Measurements from ENCODE around the gene ZNF346.
"Not testable (repeated sequence)": the region's sequence is repeated elsewhere in the genome, so short reads cannot be mapped to it uniquely, and the experiment has no call there.

ZNF346 gene, protein sequence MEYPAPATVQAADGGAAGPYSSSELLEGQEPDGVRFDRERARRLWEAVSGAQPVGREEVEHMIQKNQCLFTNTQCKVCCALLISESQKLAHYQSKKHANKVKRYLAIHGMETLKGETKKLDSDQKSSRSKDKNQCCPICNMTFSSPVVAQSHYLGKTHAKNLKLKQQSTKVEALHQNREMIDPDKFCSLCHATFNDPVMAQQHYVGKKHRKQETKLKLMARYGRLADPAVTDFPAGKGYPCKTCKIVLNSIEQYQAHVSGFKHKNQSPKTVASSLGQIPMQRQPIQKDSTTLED

DNA sequence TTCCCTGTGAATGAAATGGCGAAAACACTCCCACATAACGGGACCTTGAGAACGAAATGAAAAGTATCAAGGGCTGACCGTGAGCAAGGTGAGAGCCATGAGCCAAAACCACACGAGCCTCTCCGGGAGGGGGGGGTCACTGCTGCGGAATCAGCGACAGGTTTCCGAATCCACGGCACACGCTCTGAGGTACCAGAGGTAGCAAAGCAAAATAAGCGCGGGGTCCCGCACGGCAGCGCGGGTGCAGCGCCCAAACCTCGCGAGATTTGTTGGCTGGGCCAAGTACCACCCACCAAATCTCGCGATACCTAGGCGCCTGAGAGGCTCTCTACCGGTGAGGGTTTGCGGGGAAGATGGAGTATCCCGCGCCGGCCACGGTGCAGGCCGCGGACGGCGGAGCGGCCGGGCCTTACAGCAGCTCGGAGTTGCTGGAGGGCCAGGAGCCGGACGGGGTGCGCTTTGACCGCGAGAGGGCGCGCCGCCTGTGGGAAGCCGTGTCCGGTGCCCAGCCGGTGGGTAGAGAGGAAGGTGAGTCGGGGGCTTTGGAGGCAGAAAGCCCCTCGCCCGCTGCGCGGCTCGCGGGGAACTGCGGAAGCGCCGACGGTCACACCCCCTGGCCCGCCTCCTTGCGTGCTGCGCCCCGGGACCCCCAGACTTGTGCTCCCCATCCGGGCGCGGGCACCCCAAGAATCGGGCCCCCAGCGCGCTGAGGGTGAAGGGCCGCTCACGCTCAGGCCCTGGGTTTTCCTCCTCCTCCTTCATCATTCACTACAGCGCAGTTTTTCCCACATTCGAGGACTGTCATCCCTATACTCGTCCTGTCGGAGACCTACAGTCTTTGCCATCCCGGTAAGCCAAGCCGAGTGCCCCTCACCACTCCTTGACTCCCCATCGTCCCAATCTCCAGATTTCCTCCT, at the start of gene ZNF346:
ZNF346 (plus strand) TSS at position 311 of the 917 bp plus-strand sequence; CDS start at position 354, 43 bp downstream.
- DNase-seq = peak; percentile 70

DNA sequence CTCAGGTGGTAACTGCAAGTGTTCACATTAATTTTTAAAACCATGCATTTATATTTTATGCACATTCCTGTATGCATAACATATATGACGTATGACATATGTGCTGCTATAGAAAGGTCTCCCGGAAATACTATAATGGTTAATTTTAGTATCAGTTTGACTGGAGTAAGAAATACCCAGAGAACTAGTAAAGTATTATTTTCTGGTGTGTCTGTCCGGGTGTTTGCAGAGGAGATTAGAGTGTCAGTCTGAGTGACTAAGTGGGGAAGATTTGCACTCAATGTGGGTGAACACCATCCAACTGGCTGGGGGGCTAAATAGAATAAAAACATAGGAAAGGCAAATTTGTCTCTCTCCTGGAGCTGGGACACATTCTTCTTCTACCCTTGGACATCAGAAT, 42.8 kb upstream of the ZNF346 start:
- no peak for DNase-seq

DNA sequence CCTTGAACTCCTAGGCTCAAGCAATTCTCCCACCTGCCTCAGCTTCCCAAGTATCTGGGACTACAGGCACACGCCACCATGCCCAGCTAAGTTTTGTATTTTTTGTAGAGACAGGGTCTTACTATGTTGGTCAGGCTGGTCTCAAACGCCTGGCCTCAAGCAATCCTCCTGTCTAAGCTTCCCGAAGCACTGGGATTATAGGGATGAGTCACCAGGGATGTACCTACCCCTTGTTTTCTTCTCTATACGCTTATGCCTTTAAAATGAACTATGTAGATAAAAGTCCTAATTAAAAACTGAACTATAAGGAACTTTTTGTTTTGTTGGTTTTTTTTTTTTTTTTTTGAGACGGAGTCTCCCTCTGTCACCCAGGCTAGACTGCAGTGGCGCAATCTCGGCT, 41.7 kb upstream of the ZNF346 start:
- no peak for DNase-seq

DNA sequence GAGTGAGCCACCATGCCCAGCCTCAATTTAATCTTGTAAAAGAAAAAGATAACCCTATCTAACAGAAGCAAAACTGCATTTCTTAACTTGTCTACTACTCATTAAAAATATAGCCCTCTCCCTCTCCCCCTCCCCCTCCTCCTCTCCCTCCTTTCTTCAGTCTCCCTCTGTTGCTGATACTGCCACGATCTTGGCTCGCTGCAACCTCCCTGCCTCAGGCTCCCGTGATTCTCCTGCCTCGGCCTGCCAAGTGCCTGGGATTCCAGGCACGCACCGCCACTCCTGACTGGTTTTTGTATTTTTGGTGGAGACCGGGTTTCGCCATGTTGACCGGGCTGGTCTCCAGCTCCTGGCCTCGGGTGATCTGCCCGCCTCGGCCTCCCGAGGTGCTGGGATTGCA, 39.4 kb upstream of the ZNF346 start:
- not testable (repeated sequence) for DNase-seq

DNA sequence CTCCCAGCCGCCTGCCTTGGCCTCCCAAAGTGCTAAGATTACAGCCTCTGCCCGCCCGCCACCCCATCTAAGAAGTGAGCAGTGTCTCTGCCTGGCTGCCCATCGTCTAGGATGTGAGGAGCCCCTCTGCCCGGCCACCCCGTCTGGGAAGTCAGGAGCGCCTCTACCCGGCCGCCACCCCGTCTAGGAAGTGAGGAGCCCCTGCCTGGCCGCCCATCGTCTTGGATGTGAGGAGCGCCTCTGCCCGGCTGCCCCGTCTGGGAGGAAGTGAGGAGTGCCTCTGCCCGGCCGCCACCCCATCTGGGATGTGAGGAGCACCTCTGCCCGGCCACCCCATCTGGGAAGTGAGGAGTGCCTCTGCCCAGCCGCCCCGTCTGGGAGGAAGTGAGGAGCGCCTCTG, 38.9 kb upstream of the ZNF346 start:
- DNase-seq = not testable (repeated sequence)

DNA sequence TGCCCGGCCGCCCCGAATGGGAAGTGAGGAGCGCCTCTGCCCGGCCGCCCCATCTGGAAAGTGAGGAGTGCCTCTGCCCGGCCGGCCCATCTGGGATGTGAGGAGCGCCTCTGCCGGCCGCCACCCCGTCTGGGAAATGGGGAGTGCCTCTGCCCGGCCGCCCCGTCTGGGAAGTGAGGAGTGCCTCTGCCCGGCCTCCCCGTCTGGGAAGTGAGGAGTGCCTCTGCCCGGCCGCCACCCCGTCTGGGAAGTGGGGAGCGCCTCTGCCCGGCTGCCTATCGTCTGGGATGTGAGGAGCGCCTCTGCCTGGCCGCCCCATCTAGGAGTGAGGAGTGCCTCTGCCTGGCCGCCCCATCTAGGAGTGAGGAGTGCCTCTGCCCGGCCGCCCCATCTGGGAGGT, 38.3 kb upstream of the ZNF346 start:
- not testable (repeated sequence) for DNase-seq

DNA sequence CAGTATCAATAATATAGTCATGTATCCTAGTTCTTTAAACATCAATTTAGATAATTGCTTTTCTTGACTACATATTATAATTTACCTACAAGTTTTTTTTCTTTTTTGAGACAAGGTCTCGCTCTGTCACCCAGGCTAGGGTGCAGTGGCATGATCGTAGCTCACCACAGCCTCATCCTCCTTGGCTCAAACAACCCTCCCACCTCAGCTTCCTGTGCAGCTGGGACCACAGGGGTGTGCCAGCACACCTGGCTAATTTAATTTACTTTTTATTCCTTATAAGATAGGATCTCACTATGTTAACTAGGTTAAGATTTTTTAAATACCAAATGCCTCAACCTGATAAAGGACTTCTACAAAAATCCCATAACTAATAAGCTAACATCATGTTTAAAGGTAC, 37.0 kb upstream of the ZNF346 start:
- DNase-seq = no peak

DNA sequence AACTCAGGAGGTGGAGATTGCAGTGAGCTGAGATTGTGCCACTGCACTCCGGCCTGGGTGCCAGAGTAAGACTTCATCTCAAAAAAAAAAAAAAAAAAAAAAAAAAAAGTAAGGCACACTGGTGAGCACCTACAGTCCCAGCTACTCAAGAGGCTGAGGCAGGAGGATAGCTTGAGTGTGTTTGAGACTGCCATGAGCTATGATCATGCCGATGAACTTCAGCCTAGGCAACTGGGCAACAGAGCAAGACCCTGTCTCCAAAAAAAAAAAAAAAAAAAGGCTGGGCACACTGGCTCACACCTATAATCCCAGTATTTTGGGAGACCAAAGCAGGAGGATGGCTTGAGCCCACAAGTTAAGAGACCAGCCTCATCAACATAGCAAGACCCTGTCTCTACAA, 36.2 kb upstream of the ZNF346 start:
- DNase-seq = no peak

DNA sequence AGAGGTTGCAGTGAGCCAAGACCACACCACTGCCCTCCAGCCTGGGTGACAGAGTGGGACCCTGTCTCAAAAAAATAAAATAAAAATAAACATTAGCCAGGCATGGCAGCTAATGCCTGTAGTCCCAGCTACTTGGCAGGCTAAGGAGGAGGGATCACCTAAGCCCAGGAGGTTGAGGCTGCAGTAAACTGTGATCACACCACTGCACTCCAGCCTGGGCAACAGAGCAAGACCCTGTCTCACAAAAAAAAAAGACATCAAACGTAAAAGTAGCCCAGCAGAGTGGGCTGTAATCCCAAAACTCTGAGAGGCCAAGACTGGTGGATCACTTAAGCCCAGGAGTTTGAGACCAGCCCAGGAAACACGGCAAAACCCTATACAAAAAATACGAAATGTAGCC, 34.9 kb upstream of the ZNF346 start:
- DNase-seq = no peak

DNA sequence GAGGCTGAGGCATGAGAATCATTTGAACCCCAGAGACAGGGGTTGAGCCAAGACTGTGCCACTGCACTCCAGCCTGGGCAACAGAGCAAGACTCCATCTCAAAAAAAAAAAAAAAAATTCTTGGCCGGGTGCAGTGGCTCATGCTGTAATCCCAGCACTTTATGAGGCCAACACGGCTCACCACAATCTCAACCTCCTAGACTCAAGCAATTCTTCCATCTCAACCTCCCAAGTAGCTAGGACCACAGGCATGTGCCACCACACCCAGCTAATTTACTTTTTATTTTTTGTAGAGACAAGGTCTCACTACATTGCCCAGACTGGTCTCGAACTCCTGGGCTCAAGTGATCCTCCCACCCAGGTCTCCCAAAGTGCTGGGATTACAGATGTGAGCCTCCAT, 29.4 kb upstream of the ZNF346 start:
- not testable (repeated sequence) for DNase-seq

DNA sequence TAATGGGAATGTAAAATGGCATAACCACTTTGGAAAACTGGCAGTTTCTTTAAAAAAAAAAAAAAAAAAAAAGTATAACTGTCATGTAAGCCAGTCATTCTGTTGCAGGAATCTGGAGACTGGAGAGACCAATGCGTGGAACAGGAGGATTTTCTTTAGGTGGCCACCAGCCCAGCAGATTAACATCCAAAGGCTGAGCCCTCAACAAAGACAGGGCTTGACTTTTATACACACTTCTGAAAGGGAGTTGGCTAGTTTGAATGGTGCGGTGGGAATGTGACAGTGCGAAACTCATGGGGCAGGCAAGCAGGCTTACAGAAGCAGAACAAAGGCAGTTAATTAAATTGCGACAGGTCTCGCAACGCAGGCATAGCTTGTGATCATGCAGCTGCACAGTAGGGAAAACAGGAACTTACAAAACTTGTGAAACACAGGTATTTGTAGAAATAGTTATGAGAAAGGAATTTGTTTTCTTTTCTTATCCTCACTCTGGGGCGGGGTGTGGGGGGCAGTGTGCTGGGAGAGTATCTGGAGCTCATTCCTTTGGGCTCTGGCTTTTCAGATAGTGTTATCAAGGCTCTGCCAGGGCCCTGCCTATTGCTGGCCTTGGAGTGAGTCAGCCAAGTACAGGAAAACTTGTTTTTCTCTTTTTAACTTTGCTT, 27.9 kb upstream of the ZNF346 start:
- no peak for DNase-seq

DNA sequence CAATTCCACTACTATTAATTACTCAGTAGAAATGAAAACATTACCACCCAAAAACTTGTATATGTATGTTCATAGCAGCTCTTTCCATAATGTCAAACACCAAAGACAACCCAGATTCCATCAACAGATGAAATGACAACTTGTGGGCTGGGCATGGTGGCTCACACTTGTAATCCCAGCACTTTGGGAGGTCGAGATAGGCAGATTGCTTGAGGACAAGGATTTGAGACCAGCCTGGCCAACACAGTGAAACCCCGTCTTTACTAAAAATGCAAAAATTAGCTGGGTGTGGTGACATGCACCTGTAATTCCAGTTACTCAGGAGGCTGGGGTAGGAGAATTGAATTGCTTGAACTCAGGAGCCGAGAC, 27.4 kb upstream of the ZNF346 start:
- DNase-seq = no peak

DNA sequence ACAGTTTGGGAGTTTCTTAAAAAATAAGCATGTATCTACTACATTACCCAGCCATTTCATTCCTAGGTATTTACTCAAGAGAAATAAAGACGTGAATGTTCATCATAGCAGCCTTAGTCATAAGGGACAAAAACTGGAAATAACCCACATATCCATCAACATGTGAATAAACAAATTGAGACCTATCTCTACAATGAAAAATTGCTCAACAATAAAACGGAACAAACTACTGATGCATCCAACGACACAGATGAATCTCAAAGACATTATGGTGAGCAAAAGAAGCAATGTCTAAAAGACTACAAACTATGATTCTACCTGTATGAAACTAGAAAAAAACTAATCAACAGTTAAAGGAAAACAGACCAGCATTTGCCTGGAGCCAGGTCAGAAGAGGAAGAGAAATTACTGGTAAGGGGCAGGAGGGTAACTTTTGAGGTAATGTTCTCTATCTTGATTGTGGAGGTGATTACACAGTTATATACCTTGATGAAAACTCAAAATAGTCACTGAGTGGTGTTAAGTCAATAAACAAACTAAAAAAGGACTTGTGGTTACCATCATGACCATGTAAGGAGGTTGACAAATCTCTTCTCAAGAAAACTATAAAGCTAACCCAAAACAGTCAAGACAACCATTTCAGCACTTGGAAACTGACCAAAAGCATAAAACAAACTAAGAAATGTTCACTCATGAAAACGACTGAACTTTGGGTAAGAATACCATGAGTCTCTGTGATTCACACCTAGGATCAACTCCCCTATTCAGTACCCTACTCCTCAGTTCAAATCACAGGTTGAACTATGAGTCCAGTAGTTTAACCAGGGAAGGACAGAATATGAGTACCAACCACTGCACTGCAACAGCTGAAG, 26.4 kb upstream of the ZNF346 start:
- no peak for DNase-seq

DNA sequence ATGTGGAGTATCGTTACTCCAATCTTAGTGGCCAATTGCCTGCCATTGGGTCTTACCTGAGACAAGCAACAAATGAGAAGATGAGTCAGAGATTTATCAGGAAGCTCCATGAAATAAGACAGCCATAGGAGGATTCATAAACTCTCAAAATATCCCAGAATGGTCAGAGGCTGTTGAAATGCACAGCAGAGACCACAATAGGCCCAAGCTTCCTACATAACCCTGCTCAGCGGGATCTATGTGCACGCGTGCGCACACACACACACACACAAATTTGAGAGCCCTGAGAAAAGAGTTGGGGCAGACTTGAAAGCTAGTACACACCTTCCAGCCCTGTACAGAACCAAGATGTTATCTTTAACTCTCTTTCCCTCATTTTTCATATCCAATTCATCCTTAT, 25.7 kb upstream of the ZNF346 start:
- DNase-seq = no peak

DNA sequence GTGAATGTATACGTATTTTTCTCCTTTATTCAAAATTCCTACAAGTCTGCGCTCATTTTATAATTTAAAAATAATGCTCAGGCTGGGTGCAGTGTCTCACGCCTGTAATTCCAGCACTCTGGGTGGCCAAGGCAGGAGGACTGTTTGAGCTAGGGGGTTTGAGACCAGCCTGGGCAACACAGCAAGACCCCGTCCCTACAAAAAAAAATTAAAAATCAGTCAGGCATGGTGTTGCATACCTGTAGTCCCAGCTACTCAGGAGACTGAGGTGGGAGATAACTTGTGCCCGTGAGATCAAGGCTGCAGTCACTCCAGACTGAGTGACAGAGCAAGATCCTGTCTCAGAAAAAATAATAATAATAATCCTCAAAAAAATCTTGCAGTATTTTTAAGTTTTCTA, 23.7 kb upstream of the ZNF346 start:
- DNase-seq = no peak

DNA sequence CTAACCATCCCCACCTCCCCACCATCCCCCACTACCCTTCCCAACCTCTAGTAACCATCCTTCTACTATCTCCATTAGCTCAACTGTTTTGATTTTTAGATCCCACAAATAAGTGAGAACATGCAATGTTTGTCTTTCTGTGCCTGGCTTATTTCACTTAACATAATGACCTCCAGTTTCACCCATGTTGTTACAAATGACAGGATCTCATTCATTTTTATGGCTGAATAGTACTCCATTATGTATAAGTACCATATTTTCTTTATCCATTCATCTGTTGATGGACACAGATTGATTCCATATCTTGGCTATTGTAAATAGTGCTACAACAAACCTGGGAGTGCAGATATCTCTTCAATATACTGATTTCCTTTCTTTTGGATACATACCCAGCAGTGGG, 23.0 kb upstream of the ZNF346 start:
- not testable (repeated sequence) for DNase-seq

DNA sequence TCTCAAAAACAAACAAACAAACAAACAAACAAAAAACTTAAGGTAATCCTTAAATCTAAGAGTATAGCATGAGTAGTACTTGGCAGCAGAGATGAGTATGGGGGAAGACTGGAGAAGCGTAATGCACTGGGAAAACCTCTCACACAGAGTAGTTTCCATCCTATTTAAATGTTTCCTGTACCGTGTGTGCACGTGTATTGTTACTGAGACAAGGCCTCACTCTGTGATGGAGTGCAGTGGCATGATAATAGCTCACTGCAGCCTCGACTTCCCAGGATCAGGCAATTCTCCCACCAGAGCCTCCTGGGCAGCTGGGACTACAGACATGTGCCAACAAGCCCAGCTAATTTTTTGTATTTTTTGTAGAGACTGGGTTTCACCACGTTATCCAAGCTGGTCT, 18.8 kb upstream of the ZNF346 start:
- no peak for DNase-seq

DNA sequence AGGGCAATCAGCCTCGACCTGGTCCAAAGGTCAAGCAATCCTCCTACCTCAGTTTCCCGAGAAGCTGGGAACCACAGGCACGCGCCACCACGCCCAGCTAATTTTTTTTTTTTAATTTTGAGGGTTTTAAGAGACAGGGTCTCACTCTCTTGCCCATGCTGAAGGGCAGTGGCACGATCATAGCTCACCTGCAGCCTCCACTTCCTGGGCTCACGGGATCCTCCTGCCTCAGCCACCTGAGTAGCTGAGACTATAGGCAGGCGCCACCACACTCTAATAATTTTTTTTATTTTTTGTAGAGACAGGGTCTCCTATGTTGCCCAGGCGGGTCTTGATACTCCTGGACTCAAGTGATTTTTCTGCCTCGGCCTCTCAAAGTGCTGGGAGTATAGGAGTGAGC, 17.5 kb upstream of the ZNF346 start:
- DNase-seq = no peak

DNA sequence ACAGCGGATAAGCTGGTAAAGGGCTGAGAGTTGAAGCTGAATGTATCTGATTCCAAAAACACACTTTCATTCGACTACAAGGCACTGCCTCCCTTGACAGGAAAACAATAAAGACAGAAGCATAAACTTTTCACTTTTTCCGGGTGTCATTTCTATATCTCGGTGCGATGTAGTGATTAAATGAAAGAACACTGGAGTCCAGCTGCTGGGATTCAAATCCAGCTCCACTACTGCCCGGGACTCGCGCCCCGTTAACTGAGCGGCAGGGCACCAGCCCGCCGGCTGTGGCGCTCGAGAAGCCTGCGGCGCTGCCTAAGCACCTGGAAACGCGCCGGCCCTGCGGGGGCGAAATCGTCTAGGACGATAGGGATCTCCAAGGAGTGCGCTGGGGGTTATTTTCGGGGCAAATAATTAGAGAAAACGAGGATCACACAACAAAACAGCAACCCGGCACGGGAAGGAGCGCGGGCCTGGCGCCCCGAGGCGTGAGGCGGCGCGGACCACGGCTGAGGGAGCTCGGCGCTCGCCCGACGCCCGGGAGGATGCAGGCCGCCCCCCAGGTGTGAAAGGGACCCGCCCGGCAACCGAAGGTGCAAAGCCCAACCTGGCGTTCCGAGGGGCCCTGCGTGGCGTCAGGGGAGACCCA, 16.8 kb upstream of the ZNF346 start:
- DNase-seq = peak; percentile 44

DNA sequence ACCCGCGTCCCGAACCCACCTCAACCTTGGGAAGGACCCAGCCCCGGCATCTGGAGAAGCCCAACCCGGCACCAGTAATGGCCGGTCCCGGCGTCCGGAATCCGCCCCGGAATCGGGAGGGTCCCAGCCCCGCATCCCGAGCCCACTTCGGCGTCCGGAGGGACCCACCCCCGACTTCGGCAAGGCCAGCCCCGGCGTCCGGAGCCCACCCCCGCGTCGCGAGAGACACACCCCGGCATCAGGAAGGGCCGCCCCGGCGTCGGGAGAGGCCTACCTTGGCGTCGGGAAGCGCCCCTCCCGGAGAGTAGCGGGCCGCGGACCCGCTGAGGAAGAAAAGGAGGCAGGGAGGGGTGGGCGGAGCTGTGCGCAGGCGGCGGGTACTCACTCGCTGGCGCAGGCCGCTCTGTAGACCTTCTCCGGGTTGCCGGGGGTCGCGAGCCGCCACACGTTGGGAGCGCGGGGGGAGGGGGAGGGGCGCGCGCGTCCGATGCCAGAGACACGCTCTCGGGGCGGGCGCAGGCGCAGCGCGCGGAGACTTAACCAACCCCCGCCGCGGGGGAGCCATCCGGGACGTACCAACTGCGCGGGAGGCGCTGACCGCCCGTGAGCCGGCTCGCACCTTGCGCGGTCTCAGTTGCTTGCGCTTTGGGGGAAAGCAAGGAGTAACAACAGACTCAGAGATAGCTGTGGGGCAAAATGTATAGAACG, 16.1 kb upstream of the ZNF346 start, which contains the start of gene UIMC1:
UIMC1 (minus strand) TSS at position 515 of the 708 bp plus-strand sequence. CDS start 24,164 bp downstream, outside the sequence.
- DNase-seq = peak; percentile 80

DNA sequence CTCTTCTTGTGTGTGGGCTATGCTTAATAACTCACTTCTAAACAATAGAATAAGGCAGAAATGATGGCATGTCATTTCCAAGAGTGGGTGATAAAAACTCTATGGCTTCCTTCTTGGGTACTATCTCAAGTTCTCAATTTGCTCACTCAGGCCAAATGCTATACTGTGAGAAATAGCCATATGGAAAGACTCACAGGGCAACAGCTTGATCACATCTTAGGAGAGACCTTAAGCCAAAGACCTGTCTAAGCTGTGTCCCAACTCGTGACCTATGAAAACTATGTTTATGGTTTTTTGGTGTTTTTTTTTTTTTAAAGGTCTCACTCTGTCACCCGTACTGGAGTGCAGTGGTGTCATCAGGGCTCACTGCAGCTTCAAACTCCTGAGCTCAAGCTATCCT, 13.8 kb upstream of the ZNF346 start:
- DNase-seq = no peak
